GM06990 (cell line): ENCODE measurements around the gene RSAD1.

Experiments
- DNase-seq: peaks from one replicate; pipeline ENCODE4 v3.0.0-alpha.2; 2011; ENCODE audit not compliant: insufficient read length; ENCODE audit errors: extremely low read depth
- H3K27me3 ChIP-seq: replicated peaks from 2 replicates; pipeline ENCODE4 v1.6.0; 2011; ENCODE audit warnings: low read length; ENCODE audit not compliant: control insufficient read depth, insufficient read depth
- H3K36me3 ChIP-seq: 2 replicates; pipeline ENCODE4 v1.5.1; 2011; ENCODE audit warnings: low read length; ENCODE audit not compliant: control insufficient read depth, insufficient read depth
- H3K4me3 ChIP-seq: replicated peaks from 2 replicates; pipeline ENCODE4 v1.5.1; 2011; ENCODE audit warnings: low read depth, mild to moderate bottlenecking, control low read depth, low read length
- TF ChIP-seq, protein P1 (sequence below): IDR thresholded peaks from 2 replicates; pipeline ENCODE4 v1.5.1; 2011; ENCODE audit warnings: low read length, control low read depth, mild to moderate bottlenecking, inconsistent platforms; ENCODE audit not compliant: insufficient read depth, poor library complexity, severe bottlenecking

Gene RSAD1

GRCh38 chr17:50445730-50446325 lies 32.8 kb upstream of the RSAD1 start:
- no peak for DNase-seq

GRCh38 chr17:50447870-50448595 lies 30.6 kb upstream of the RSAD1 start:
- Histone ChIP-seq H3K36me3 (no peaks in the 10 kb centered on the region), H3K27me3 (no peaks in the 10 kb centered on the region), H3K4me3 (no peak overlapping the region)
- no peak for DNase-seq
- TF ChIP-seq, protein P1, sequence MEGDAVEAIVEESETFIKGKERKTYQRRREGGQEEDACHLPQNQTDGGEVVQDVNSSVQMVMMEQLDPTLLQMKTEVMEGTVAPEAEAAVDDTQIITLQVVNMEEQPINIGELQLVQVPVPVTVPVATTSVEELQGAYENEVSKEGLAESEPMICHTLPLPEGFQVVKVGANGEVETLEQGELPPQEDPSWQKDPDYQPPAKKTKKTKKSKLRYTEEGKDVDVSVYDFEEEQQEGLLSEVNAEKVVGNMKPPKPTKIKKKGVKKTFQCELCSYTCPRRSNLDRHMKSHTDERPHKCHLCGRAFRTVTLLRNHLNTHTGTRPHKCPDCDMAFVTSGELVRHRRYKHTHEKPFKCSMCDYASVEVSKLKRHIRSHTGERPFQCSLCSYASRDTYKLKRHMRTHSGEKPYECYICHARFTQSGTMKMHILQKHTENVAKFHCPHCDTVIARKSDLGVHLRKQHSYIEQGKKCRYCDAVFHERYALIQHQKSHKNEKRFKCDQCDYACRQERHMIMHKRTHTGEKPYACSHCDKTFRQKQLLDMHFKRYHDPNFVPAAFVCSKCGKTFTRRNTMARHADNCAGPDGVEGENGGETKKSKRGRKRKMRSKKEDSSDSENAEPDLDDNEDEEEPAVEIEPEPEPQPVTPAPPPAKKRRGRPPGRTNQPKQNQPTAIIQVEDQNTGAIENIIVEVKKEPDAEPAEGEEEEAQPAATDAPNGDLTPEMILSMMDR = no peak

More at GRCh38 chr17:50445730-50446325, 32.8 kb upstream of the RSAD1 start:
- TF ChIP-seq, protein P1 = no peak
- no peaks in the 10 kb centered on the region for H3K27me3 ChIP-seq
- H3K36me3 ChIP-seq = no peaks in the 10 kb centered on the region
- no peak overlapping the region for H3K4me3 ChIP-seq

- no peaks in the 10 kb centered on the region for H3K36me3 ChIP-seq
- TF ChIP-seq, protein P1 = no peak
- H3K27me3 ChIP-seq = no peaks in the 10 kb centered on the region
- no peak overlapping the region for H3K4me3 ChIP-seq
- DNase-seq = no peak
Observed at GRCh38 chr17:50448643-50449042, 30.0 kb upstream of the RSAD1 start.

DNA sequence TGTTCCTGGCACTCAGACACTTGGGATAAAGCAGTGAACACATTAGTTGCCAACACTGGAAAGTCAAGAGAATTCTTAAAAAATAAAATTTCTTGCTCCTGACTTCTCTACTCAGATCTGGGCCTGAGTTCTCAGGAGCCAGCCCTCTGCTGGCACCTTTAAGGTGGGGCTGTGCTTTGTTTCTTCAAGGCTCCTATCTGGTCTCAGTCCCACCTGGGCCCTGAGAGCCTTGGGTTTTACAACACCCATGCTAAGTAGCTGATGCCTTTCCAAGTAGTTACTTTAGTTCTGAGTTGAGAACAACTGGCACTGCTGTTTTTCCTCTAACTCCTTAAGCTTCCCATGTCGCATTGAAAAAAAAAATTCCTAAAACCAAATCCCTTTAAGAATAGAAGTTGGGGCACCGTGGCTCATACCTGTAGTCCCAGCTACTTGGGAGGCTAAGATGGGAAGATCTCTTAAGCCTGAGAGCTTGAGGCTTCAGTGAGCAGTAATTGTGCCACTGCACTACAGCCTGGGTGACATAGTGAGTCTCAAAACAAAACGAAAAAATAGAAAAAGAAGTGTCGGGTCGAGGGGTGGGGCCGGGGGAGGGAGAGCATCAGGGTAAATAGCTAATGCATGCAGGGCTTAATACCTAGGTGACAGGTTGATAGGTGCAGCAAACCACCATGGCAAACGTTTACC lies 26.6 kb upstream of the RSAD1 start:
- DNase-seq = no peak
- H3K4me3 ChIP-seq = no peak overlapping the region

DNA sequence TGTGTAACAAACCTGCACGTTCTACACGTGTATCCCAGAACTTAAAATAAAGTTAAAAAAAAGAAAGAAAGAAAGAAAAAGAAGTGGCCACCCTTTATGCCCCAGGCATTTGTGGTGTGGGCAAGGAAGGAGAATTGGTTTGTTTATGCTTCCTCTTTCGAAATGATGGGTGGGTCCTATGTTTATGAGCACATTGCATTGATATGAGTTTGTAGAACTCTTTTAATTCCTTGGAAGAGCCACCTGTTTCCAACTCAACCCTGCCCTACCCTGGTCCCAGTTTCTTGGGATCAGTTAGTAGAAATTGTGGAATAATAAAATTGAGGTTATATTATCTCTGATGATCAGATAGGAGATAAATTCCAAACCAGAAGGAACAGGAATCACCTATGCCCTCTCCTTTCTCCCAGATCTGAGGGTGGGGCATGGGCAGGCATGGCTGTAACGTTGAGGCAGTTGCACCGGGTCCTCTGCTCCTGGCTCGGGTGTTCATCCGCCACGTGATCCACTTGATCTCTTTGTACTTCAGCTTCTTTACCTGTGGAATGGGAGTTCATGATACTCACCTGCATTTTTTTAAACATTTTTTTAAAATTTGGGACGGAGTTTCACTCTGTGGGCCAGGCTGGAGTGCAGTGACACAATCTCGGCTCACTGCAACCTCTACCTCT lies 25.9 kb upstream of the RSAD1 start:
- Histone ChIP-seq H3K4me3 (no peak overlapping the region), H3K27me3 (no peaks in the 10 kb centered on the region), H3K36me3 (no peaks in the 10 kb centered on the region)
- DNase-seq = no peak
- TF ChIP-seq, protein P1 = no peak

More for the DNA sequence above, 26.6 kb upstream of the RSAD1 start:
- H3K36me3 ChIP-seq = no peaks in the 10 kb centered on the region
- H3K27me3 ChIP-seq = no peaks in the 10 kb centered on the region
- TF ChIP-seq, protein P1 = no peak
